GM18519 (cell line): ENCODE results near the gene ZDHHC16.
"Not testable (repeated sequence)": the region's sequence is repeated elsewhere in the genome, so short reads cannot be mapped to it uniquely, and the experiment has no call there.

ENCODE experiments used
- ATAC-seq: cut with Tn5 transposase; IDR thresholded peaks from one replicate; pipeline ENCODE4 v1.9.1; 2021; ENCODE audit warnings: mild to moderate bottlenecking, moderate library complexity; ENCODE audit not compliant: unreplicated experiment, low FRiP score

The ZDHHC16 gene

GRCh38 chr10:97445722-97446639 lies at the start of gene ZDHHC16, which contains the start of gene EXOSC1:
Gene ZDHHC16 (plus strand): TSS chr10:97446175. CDS start chr10:97451676, 5,501 bp downstream.
Gene EXOSC1 (minus strand): TSS chr10:97446006. CDS start chr10:97445985, 21 bp downstream.
- peak; percentile 95 for ATAC-seq

DNA sequence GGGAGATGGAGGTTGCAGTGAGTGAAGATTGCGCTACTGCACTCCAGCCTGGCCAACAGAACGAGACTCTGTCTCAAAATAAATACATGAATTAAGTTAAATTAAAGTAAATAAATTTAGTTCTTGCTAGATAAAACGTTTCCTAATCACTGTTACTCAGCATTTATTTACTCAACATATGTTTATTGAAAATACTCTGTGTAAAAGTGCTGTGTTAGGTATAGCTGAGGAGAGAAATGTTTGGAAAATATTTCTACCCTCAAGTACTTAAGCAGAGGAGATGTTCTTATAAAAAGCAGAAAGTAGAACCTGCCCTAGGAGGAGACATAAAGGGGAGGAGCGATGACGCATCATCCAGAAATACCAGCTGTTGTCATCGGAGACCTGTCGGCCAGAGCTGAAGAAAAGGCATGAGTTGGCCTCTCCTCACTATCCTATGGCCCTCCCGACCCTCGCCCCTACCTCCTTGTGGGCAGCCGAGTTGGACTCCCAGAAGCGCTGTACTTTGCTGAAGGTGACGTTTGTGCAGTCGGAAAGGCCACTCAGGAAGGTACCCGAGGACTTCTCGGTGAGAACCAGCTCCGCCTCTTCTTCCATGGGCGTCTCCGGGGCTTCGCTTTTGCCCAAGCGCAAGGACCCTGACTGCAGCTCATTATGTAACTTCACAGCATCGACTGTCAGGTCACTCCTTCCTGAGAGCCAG lies 46.0 kb upstream of the ZDHHC16 start:
- no peak for ATAC-seq

DNA sequence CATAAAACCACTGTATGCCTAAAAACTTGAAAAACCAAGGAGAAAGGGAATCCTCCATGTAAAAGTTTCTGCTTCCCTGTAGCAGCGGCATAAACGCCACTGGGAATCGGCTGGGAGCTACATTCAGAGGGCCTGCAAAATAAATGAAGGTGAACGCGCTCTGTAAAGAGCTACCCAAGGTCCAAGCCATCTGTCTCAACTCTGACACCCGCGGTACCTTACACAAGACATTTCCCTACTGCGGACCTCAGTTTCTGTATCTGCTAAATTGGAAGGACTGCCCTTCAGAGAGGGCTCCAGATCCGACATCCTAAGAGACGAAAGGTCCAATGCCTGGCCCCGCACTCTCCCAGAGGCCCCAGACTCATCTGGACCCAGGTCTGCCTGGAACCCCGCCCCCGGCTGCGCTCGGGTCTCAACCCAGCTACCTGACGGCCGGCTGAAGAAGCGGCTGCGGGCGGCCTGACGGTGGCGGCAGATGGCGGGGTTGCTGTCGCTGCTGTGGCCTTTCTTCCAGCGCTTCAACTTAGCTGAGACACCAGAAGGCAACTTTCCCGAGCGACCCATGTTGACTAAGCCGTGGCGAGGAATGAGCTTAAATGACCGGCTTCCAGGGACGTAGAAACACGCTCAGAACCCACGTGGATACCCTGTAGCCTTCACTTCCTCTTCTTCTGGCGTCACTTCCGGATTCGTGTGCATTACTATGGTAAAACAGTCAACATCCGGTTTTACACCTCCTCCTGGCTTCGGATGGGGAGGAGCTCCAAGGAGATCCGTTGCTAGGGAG lies 45.1 kb upstream of the ZDHHC16 start, which contains the start of gene RRP12:
Gene RRP12, minus strand, starts transcription at position 676 of the 790 bp plus-strand sequence. Its CDS starts 109 bp downstream, at position 567.
- ATAC-seq: peak; percentile 97

DNA sequence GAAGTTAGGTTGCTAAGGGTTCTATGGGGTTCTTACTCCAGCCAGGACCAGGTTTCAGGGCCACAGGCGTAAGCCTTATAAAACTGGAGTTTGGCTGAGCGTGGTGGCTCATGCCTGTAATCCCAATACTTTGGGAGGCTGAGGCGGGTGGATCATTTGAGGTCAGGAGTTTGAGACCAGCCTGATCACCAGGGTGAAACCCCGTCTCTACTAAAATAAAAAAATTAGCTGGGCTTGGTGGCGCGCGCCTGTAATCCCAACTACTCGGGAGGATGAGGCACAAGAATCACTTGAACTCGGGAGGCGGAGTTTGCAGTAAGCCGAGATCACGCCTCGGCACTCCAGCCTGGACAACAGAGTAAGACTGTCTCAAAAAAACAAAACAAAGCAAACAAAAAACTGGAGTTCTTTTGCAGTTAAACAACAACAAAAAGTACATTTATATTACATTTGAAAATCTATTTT lies 44.5 kb upstream of the ZDHHC16 start:
- no peak for ATAC-seq

DNA sequence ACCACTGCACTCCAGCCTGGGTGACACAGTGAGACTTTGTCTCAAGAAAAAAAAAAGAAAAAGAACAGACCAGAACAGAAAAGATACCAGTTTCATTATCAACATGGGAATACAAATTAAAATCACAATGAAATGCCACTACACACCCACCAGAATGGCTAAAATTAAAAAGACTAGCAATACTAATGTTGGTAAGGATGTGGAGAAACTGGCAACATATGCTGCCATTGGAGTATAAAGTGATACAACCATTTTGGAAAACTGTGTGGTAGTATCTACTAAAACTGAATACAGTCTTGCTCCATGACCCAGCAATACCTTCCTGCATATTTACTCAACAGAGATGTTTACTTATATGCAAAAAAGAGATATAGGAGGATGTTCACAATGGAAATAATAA lies 41.9 kb upstream of the ZDHHC16 start:
- ATAC-seq: no peak

DNA sequence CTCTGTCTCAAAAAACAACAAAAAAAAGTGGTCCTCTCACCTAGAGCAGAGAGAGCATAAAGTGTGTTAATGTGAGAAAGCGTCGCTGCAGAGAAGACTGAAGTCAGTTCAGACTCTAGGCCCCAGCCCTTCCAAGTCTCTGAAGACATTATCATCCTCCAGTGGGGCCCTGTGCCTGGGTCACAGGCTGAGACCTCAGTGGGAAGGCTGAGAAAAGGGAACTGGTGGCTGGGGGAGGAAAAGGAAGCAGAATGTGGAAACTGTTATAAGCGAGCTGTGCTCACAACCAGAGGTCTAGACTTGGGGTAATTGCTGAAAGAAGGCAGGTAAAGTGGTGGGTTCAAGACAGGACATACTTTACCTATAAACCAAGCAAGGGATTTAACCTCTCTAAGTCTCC lies 39.9 kb upstream of the ZDHHC16 start:
- ATAC-seq: no peak

DNA sequence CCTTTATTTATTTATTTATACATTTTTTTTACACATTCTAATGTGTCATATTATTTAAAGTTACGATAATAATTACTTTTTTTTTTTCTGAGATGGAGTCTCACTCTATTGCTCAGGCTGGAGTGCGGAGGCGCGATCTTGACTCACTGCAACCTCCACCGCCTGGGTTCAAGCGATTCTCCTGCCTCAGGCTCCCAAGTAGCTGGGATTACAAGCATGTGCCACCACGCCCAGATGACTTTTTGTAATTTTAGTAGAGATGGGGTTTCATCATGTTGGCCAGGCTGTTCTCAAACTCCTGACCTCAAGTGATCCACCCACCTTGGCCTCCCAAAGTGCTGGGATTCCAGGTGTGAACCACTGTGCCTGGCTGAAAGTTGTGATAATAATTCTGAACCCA lies 39.5 kb upstream of the ZDHHC16 start:
- not testable (repeated sequence) for ATAC-seq

- peak; percentile 60 for ATAC-seq
These were observed 38.6 kb upstream of the ZDHHC16 start for GRCh38 chr10:97407211-97407951.

DNA sequence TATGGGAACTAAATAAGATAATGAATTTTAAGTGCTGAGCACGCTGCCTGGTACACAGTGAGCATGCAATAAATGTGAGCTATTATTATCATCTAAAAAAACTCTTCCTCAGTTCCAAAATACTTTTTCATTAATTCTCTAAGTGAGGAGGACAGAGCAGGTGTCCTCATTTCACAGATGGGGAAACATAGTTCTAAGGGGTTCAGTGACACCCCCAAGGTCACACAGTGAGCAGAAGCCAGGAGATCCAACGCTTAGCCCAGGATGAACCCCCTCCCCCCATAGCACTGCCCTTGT lies 38.1 kb upstream of the ZDHHC16 start:
- no peak for ATAC-seq

DNA sequence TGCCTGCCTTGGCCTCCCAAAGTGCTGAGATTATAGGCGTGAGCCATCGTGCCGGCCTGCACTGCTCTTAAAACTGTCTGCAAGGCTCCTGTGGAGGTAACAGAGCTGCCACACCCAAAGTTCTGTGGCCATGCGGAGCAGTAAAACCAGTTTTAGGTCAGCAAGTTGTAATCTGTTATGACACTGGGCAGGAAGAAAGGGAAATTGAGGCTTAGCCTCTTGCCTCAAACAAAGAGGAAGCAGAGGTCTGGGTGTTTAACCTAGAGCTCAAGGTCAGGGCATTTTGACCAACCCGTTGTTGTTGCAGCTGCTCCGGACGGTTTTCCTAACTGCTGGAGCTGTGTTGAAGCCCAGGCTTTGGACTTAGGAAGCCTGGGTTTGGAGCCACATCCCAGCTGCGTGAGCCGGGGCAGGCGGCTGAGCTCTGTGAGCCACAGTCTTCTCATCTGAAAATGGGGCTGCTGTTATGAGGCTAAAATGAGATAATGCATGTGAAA lies 37.4 kb upstream of the ZDHHC16 start:
- no peak for ATAC-seq

DNA sequence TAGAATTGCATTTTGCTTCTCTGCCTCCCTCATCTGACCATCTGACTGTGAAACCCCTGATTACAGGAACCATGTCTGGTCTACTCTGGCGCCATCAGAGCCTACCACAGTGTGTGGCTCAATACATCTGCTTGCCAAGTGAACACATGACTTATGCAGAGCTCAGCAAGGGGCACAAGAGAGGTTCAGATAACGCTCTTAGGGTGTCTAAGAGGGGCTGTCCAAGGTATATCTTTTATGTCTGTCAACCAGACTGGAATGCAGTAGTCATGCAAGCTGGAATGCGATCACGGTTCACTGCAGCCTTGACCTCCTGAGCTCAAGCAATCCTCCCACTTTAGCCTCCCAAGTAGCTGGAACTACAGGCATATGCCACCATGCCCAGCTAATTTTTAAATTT lies 34.6 kb upstream of the ZDHHC16 start:
- ATAC-seq: no peak

DNA sequence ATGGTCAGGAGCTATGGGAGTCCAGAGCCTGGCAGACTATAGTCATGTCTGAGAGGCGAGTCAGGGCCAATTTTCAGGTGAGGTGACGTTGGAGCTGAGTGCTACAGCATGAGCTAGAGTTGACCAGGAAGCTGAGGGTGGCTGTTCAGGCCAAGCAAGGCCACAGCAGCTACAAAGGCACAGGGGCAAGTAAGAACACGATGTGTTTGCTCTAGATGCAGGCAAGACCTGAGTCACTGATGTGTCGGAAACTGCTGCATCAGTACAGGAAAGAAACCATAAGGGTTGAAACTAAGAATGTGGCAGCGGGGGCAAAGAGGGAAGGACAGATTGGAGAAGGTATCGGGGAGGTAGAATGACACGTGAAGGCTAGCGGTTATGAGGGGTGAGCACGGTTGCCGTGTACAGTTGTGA lies 33.1 kb upstream of the ZDHHC16 start:
- no peak for ATAC-seq

- no peak for ATAC-seq
These were observed 29.4 kb upstream of the ZDHHC16 start for GRCh38 chr10:97416565-97416964.

DNA sequence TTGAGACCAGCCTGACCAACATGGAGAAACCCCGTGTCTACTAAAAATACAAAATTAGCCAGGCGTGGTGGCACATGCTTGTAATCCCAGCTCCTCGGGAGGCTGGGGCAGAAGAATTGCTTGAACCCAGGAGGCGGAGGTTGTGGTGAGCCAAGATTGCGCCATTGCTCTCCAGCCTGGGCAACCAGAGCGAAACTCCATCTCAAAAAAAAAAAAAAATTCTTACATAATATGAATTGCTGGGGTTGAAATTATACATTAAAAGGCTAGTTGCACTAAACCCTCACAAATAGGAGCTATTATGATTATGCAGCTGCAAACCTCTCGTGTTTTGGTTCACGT lies 22.2 kb upstream of the ZDHHC16 start:
- ATAC-seq: not testable (repeated sequence)

- ATAC-seq: peak; percentile 63
These were observed 19.8 kb upstream of the ZDHHC16 start, which contains the start of gene PGAM1 for GRCh38 chr10:97425964-97426775. Gene PGAM1 (plus strand): TSS chr10:97426191. CDS start chr10:97426308, 117 bp downstream.

GRCh38 chr10:97426776-97427570 lies 19.0 kb upstream of the ZDHHC16 start:
- no peak for ATAC-seq

- no peak for ATAC-seq
These were observed 18.3 kb upstream of the ZDHHC16 start for GRCh38 chr10:97427571-97428179.

- ATAC-seq: no peak
These were observed 17.4 kb upstream of the ZDHHC16 start for GRCh38 chr10:97428572-97428981.
